ENCODE results near the gene SACM1L.

Gene SACM1L

DNA sequence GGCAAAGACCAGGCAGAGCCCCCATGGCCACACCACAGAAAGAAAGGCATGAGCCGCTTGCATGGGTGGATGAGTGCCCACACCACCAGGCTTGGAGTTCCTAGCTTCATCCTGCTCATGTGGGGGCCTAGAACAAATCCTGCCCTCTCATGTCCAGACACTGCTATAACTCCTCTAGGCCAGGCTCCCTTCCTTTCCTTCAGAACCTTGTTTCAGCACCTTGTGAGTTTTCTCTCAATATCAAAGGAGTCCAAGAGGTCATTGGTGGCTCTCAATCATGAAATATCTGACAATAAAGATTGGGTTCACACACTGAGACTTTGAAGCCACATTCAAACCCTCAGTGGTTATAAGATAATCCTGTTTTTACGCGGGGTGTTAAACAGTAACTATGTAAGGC lies 94.5 kb downstream of the SACM1L start:
- TF ChIP-seq, protein P1, sequence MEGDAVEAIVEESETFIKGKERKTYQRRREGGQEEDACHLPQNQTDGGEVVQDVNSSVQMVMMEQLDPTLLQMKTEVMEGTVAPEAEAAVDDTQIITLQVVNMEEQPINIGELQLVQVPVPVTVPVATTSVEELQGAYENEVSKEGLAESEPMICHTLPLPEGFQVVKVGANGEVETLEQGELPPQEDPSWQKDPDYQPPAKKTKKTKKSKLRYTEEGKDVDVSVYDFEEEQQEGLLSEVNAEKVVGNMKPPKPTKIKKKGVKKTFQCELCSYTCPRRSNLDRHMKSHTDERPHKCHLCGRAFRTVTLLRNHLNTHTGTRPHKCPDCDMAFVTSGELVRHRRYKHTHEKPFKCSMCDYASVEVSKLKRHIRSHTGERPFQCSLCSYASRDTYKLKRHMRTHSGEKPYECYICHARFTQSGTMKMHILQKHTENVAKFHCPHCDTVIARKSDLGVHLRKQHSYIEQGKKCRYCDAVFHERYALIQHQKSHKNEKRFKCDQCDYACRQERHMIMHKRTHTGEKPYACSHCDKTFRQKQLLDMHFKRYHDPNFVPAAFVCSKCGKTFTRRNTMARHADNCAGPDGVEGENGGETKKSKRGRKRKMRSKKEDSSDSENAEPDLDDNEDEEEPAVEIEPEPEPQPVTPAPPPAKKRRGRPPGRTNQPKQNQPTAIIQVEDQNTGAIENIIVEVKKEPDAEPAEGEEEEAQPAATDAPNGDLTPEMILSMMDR (IDR thresholded peaks at IDR 0.05; ENCODE audit: low read depth, low read length, missing control alignments) = no peak
- no peak for DNase-seq (ENCODE audit: extremely low read depth, low read depth)
- H3K4me3 ChIP-seq (replicated peaks; ENCODE audit: low read depth, low read length) = no peak overlapping the region

DNA sequence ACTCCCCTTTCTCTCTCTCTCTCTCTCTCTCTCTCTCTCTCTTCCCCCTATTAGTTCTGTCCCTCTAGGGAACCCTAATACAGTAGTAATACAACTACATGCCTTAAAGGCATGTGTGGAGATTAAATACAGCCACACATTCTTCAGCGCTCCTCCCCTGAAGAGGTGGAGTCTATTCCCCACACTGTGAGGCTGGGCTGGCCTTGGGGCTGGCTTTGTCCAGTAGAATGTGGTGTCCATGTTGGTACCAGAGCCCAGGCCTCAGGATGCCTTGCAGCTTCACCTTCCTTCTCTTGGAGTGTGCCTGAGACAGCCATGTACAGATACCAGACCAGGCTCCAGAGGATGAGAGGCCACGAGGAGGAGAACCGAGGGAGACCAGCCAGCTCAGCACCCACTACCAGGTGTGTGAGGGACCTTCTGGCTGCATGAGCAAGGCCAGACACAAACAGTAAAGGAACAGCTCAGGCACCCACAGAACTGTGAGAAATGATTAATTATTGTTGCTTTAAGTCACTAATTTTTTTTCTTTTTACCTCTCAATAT lies 96.5 kb downstream of the SACM1L start:
- TF ChIP-seq, protein P1 (IDR thresholded peaks at IDR 0.05; ENCODE audit: low read depth, low read length, missing control alignments) = no peak
- H3K4me3 ChIP-seq (replicated peaks; ENCODE audit: low read depth, low read length) = no peak overlapping the region
- no peak for DNase-seq (ENCODE audit: extremely low read depth, low read depth)

DNA sequence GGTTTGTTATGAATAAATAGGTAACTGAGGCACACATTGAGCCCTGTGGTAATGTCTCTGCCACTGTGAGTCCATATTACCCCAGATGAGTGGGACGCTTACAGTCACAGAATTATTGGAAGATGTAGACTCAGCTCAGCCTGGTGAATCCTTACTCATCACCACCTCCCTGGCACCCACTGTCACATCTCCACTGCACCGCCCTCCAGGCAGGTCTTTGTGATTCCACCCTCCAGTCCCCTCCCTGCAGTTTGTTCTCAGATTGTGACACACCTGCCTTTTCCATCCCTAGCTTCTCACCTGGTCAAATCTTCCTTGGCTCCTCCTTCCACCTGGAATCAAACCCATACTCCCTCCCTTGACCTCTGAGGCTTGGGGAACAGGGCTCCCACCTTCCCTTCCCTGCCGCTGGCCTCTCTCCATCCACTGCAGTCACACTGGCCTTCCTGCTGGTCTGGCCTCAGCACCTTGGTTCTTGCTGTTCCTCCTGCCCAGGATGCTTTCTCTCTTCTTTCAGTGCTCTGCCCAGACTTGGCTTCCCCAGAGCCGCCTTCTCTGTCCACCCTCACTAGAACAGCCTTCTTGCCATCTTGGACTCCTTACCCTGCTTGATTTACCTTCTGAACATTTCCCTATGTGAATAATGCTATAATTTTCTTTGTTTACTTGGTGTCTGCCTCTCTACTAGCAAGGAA lies 97.8 kb downstream of the SACM1L start:
- TF ChIP-seq, protein P1 (IDR thresholded peaks at IDR 0.05; ENCODE audit: low read depth, low read length, missing control alignments) = no peak
- H3K4me3 ChIP-seq (replicated peaks; ENCODE audit: low read depth, low read length) = no peak overlapping the region
- no peak for DNase-seq (ENCODE audit: extremely low read depth, low read depth)

DNA sequence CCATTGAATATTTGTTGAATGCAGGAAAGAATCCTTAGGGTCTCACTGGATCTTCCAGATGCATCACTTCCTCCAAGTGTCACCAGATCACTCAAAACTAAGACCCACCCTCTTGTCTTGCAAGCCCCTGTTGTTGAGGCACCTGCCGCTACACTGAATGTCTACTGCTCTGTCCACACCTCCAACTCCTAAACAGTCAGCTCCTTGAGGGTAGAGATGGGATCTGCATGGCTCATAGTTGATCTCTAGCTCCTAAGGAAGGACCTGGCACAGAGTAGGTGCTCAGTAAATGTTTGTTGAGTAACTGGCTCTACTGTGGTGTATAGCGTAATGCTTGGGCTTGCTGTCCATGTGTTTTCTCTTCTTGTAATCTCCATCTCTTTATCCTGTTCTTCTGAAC lies 98.4 kb downstream of the SACM1L start:
- no peak for DNase-seq (ENCODE audit: extremely low read depth, low read depth)
- TF ChIP-seq, protein P1 (IDR thresholded peaks at IDR 0.05; ENCODE audit: low read depth, low read length, missing control alignments) = no peak
- no peak overlapping the region for H3K4me3 ChIP-seq (replicated peaks; ENCODE audit: low read depth, low read length)

DNA sequence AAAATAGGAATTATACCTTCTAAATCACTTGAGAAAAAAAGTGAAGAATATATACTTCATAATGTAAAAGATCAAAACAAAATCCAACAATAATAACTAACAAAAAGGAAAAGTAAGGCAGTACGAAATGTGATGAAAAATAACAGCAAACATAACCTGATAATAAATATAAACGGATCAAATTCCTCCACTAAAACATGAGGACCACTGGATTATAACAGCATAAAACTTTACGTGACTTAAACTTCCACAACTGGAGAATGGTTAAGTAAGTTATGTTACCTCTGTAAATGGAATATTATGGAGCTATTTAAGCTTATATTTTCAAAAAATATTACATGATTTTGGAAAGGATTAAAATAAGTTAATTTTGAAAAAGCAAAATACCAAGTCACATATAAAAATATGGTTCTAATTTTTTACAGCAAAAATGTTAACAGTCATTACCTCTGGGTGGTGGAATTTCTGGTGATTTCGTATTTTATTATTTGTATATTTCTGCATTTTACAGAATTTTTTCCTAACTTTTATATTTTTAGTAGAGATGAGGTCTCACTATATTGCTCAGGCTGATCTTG lies 100.1 kb downstream of the SACM1L start:
- DNase-seq (ENCODE audit: extremely low read depth, low read depth) = no peak
- TF ChIP-seq, protein P1 (IDR thresholded peaks at IDR 0.05; ENCODE audit: low read depth, low read length, missing control alignments) = no peak
- no peak overlapping the region for H3K4me3 ChIP-seq (replicated peaks; ENCODE audit: low read depth, low read length)

DNA sequence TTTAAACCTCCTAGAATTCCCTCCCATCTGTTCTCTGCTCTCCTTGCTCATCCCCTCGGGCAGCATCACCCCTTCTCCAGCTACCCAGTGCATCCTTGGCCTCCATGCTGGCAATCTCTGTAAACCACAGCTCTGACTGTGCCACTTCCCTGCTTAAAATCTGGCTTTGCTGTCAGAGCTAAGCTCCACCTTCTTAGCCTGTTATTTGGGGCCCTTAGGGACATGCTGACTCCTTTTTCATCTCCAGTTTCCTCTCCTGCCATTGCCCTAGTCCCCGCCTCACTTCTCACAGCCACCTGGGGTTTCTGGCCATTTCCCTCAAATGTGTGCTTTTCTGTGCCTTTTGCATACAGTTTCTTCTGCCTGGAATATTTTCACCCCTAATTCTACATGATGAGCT lies 101.4 kb downstream of the SACM1L start:
- TF ChIP-seq, protein P1 (IDR thresholded peaks at IDR 0.05; ENCODE audit: low read depth, low read length, missing control alignments) = no peak
- H3K4me3 ChIP-seq (replicated peaks; ENCODE audit: low read depth, low read length) = no peak overlapping the region
- DNase-seq (ENCODE audit: extremely low read depth, low read depth) = no peak
